PC-3 (cell line): ENCODE data around the gene BNIP5. TPM values are rescaled to one million over a fixed set of nuclear protein-coding genes. Genes with fewer than 3 reads are reported as not detected.

ENCODE experiments used
- ATAC-seq: fragments of 200-7000 bp; cut with Tn5 transposase; 2 replicates; pipeline ENCODE4 v1.9.1; 2020; ENCODE audit warnings: mild to moderate bottlenecking, moderate library complexity
- BruUV-seq: library from RNA; stranded (reverse); fragments of 400-500 nt; replicated peaks from 2 replicates; lab custom pipeline; 2021; lab: Mats Ljungman, UMichigan
- CTCF ChIA-PET: fragments of 300-600 bp; sonication (Branson Sonifier 250); formaldehyde crosslinking; loops from one replicate; lab custom pipeline; 2022; ENCODE audit warnings: antibody characterized with exemption; lab: Charles Lee
- POLR2A ChIA-PET: fragments of 300-600 bp; sonication (Branson Sonifier 250); formaldehyde crosslinking; loops from one replicate; lab custom pipeline; 2022; ENCODE audit warnings: antibody characterized with exemption; ENCODE audit not compliant: unreplicated experiment; lab: Charles Lee
- DNase-seq: peaks from one replicate; pipeline ENCODE4 v3.0.0-alpha.2; 2015
- H2AFZ ChIP-seq: fragments of 300-600 bp; sonication (generic); 2 replicates; pipeline ENCODE4 v1.6.0; 2016; ENCODE audit warnings: antibody characterized with exemption, low read length
- H3F3A ChIP-seq: fragments of 300-600 bp; sonication (generic); one replicate; pipeline ENCODE4 v1.6.0; 2017; ENCODE audit warnings: antibody characterized with exemption, low read length, control low read depth, mild to moderate bottlenecking; ENCODE audit not compliant: unreplicated experiment
- H3K27ac ChIP-seq: fragments of 300-600 bp; sonication (generic); 2 replicates; pipeline ENCODE4 v1.5.1; 2016; ENCODE audit warnings: mild to moderate bottlenecking, low read length
- H3K27me3 ChIP-seq: fragments of 300-600 bp; sonication (generic); 2 replicates; pipeline ENCODE4 v1.6.1; 2016; ENCODE audit warnings: low read length, mixed read lengths
- H3K36me3 ChIP-seq: fragments of 300-600 bp; sonication (generic); 2 replicates; pipeline ENCODE4 v1.6.1; 2016; ENCODE audit warnings: low read depth, mixed run types, low read length, mixed read lengths
- H3K4me1 ChIP-seq: fragments of 300-600 bp; sonication (generic); 2 replicates; pipeline ENCODE4 v1.5.1; 2016; ENCODE audit warnings: low read length; ENCODE audit not compliant: insufficient read depth
- H3K4me2 ChIP-seq: fragments of 300-600 bp; sonication (generic); 2 replicates; pipeline ENCODE4 v1.6.0; 2016; ENCODE audit warnings: low read length
- H3K4me3 ChIP-seq: fragments of 300-600 bp; sonication (generic); 2 replicates; pipeline ENCODE4 v1.5.1; 2016; ENCODE audit warnings: mild to moderate bottlenecking, low read length, mixed read lengths
- H3K79me2 ChIP-seq: fragments of 300-600 bp; sonication (generic); 2 replicates; pipeline ENCODE4 v1.6.1; 2017; ENCODE audit warnings: low read length, mixed read lengths
- H3K9ac ChIP-seq: fragments of 300-600 bp; sonication (generic); 2 replicates; pipeline ENCODE4 v1.6.0; 2016; ENCODE audit warnings: mild to moderate bottlenecking, low read length
- H3K9me2 ChIP-seq: fragments of 300-600 bp; sonication (generic); replicated peaks from 2 replicates; pipeline ENCODE4 v1.6.1; 2016; ENCODE audit warnings: mixed run types, low read length, mixed read lengths
- H3K9me3 ChIP-seq: fragments of 300-600 bp; sonication (generic); 2 replicates; pipeline ENCODE4 v1.6.1; 2016; ENCODE audit warnings: low read length, mixed read lengths
- H4K20me1 ChIP-seq: fragments of 300-600 bp; sonication (generic); 2 replicates; pipeline ENCODE4 v1.6.1; 2016; ENCODE audit warnings: low read length, mixed read lengths
- EZH2 ChIP-seq: fragments of 300-600 bp; sonication (generic); IDR thresholded peaks from one replicate; pipeline ENCODE4 v1.6.1; 2017; ENCODE audit warnings: antibody characterized with exemption, mild to moderate bottlenecking, low read length; ENCODE audit not compliant: unreplicated experiment
- EZH2phosphoT487 ChIP-seq: fragments of 300-600 bp; sonication (generic); IDR thresholded peaks from 2 replicates; pipeline ENCODE4 v1.6.1; 2018; ENCODE audit warnings: mild to moderate bottlenecking, antibody characterized with exemption, low read length, borderline replicate concordance
- intact Hi-C: fragments of 100-400 bp; cut with micrococcal nuclease; formaldehyde crosslinking; loops from 2 replicates; pipeline ENCODE4 v1.9.0; 2023
- total RNA-seq: library from RNA; depleted of rRNA; stranded (reverse); fragments of >200 nt; gene quantifications from 2 replicates; pipeline ENCODE4 v1.2.3, GENCODE V29; 2014
- TF ChIP-seq, protein P1 (sequence below): fragments of 300-600 bp; sonication (generic); conservative IDR thresholded peaks from 2 replicates; pipeline ENCODE4 v1.5.1; 2017; ENCODE audit warnings: antibody characterized with exemption, low read depth, mild to moderate bottlenecking, low read length

Gene BNIP5
- total RNA-seq, 1 experiment from 2014 or later: not detected

DNA sequence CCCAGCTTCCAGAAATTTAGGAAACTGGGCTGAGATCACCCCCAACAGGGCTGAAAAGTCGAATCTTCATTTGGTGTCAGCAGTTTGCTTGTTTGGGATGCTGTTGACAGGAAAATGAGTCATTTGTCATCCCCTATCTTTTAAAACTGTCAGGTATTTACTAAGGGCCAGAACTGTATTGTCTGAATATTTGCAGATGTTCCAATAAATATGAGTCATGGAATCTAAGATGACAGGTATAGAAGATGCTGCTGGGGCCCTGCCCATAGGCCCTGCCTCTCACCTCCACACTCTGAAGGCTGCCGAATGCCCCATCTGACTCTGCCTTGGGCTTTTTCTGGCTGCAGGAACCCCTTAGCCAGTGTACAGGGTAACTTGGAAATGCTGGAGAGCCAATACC is 46.9 kb upstream of the BNIP5 start:
- no peaks in the 10 kb centered on the region for H3K36me3 ChIP-seq
- H3F3A ChIP-seq: no peaks in the 10 kb centered on the region
- H2AFZ ChIP-seq: no peak overlapping the region
- DNase-seq (peak; percentile 83), ATAC-seq (peak; percentile 82)
- no peak for TF ChIP-seq EZH2phosphoT487
- TF ChIP-seq, protein P1, sequence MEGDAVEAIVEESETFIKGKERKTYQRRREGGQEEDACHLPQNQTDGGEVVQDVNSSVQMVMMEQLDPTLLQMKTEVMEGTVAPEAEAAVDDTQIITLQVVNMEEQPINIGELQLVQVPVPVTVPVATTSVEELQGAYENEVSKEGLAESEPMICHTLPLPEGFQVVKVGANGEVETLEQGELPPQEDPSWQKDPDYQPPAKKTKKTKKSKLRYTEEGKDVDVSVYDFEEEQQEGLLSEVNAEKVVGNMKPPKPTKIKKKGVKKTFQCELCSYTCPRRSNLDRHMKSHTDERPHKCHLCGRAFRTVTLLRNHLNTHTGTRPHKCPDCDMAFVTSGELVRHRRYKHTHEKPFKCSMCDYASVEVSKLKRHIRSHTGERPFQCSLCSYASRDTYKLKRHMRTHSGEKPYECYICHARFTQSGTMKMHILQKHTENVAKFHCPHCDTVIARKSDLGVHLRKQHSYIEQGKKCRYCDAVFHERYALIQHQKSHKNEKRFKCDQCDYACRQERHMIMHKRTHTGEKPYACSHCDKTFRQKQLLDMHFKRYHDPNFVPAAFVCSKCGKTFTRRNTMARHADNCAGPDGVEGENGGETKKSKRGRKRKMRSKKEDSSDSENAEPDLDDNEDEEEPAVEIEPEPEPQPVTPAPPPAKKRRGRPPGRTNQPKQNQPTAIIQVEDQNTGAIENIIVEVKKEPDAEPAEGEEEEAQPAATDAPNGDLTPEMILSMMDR: no peak
- no peak for TF ChIP-seq EZH2
- no peak overlapping the region for H3K4me2 ChIP-seq
- ChIA-PET POLR2A (no interaction called here), CTCF (no interaction called here)
- H3K27me3 ChIP-seq: peaks cover 24% of the 10 kb centered on the region
- no peaks in the 10 kb centered on the region for H3K9me3 ChIP-seq
- no TSS peak for BruUV-seq
- peaks cover 12% of the 10 kb centered on the region for H3K4me1 ChIP-seq
- H3K27ac ChIP-seq: no peak overlapping the region
- H3K9me2 ChIP-seq: no peaks in the 10 kb centered on the region
- intact Hi-C loops: no loop called here
- H4K20me1 ChIP-seq: no peaks in the 10 kb centered on the region
- no peak overlapping the region for H3K4me3 ChIP-seq
- no peak overlapping the region for H3K9ac ChIP-seq
- no peaks in the 10 kb centered on the region for H3K79me2 ChIP-seq

DNA sequence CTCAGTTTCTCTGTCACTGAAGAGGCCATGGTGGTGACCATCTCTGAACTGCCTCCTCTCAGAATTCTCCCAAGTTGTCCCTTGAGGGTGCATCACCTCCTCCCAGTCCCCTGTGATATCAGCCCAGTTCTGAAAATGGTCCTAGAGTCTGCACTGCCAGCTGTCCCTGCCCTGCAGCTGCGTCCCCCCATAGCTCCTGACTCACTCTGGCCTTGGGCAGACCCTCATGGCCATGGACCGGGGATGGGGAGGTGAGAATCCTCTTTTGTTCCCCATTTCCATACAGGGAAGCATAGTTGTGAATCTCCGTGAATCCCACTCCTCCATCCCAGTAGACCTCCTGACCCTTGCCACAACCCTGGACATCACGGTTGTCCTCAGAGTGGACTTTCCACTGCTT is 46.3 kb upstream of the BNIP5 start:
- no peaks in the 10 kb centered on the region for H3K9me3 ChIP-seq
- no peak overlapping the region for H3K9ac ChIP-seq
- no TSS peak for BruUV-seq
- H3K79me2 ChIP-seq: no peaks in the 10 kb centered on the region
- TF ChIP-seq EZH2phosphoT487: no peak
- TF ChIP-seq EZH2: no peak
- TF ChIP-seq, protein P1: no peak
- ChIA-PET CTCF (no interaction called here), POLR2A (no interaction called here)
- ATAC-seq: no peak
- H3K4me3 ChIP-seq: no peak overlapping the region
- H3K36me3 ChIP-seq: no peaks in the 10 kb centered on the region
- H3K4me2 ChIP-seq: no peak overlapping the region
- no peak overlapping the region for H3K27ac ChIP-seq
- H2AFZ ChIP-seq: no peak overlapping the region
- intact Hi-C loops: no loop called here
- H4K20me1 ChIP-seq: no peaks in the 10 kb centered on the region
- DNase-seq: no peak
- H3K9me2 ChIP-seq: no peaks in the 10 kb centered on the region
- H3K4me1 ChIP-seq: peaks cover 12% of the 10 kb centered on the region
- no peaks in the 10 kb centered on the region for H3F3A ChIP-seq
- peaks cover 19% of the 10 kb centered on the region for H3K27me3 ChIP-seq

- intact Hi-C loops: no loop called here
- Histone ChIP-seq H3K36me3 (no peaks in the 10 kb centered on the region), H3K4me2 (no peak overlapping the region), H3K79me2 (no peaks in the 10 kb centered on the region), H2AFZ (no peak overlapping the region), H3K9me3 (no peaks in the 10 kb centered on the region), H3F3A (no peaks in the 10 kb centered on the region), H3K4me3 (no peak overlapping the region), H4K20me1 (no peaks in the 10 kb centered on the region), H3K9ac (no peak overlapping the region), H3K27me3 (peaks cover 7% of the 10 kb centered on the region), H3K4me1 (peaks cover 12% of the 10 kb centered on the region), H3K9me2 (no peaks in the 10 kb centered on the region), H3K27ac (no peak overlapping the region)
- TF ChIP-seq, protein P1: no peak
- TF ChIP-seq EZH2 (no peak), EZH2phosphoT487 (no peak)
- ChIA-PET CTCF (no interaction called here), POLR2A (no interaction called here)
- no peak for DNase-seq
- no TSS peak for BruUV-seq
- ATAC-seq: no peak
Measured at GRCh38 chr6:36381502-36382389, 45.1 kb upstream of the BNIP5 start.
